ENCODE results near the gene MPEG1. TPM values are rescaled to one million over a fixed set of nuclear protein-coding genes. Genes with fewer than 3 reads are reported as not detected.

MPEG1 gene, protein sequence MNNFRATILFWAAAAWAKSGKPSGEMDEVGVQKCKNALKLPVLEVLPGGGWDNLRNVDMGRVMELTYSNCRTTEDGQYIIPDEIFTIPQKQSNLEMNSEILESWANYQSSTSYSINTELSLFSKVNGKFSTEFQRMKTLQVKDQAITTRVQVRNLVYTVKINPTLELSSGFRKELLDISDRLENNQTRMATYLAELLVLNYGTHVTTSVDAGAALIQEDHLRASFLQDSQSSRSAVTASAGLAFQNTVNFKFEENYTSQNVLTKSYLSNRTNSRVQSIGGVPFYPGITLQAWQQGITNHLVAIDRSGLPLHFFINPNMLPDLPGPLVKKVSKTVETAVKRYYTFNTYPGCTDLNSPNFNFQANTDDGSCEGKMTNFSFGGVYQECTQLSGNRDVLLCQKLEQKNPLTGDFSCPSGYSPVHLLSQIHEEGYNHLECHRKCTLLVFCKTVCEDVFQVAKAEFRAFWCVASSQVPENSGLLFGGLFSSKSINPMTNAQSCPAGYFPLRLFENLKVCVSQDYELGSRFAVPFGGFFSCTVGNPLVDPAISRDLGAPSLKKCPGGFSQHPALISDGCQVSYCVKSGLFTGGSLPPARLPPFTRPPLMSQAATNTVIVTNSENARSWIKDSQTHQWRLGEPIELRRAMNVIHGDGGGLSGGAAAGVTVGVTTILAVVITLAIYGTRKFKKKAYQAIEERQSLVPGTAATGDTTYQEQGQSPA
- not detected for total RNA-seq

DNA sequence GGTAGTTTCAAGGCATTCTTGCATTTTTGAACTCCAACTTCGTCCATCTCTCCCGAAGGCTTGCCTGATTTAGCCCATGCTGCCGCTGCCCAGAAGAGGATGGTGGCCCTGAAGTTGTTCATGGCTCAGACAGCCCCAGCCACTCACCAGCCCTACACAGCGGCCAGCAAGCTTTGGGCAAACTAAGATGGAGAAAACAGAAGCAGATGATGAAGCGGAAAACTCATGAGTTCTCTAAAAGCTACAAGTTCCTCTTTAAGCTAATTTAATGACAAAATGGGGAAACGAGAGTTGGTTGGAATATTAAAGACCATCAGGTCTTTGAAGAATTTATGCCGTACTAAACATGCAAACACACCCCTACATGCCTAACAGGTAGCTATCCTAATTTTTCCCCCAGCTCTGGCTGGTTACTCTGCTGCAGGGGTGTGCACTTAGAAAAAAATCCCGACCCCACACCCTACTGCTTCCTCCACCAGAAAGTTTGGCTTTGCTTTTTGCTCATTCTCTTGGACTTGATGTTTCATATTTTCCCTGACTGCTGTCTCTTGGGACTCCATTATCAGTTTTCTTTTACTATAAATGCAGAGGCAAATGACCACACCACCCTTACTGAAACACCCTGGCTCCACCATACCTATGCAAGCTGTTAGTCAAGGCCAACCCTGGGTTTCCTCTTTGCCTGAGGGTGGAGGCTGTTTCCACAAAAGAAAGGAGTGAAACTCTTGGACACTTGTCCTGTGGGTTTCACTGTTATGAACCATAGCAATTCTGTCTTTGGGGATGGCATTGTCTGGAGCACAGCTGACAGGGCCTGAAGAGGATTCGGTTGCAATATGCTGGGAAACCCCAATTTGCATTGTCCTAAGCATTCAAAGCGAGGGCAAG lies at the start of gene MPEG1:
Gene MPEG1, minus strand, starts transcription at position 184 of the 888 bp plus-strand sequence. Its CDS starts 62 bp downstream, at position 122.
- H3K36me3 Mint-ChIP-seq = no peaks in the 10 kb centered on the region
- H3K27ac Mint-ChIP-seq = no peak within 1 kb of the TSS
- no peak for ATAC-seq
- H3K9me3 Mint-ChIP-seq = no peaks in the 10 kb centered on the region
- DNase-seq (ENCODE audit: low spot score in 2 of 2) = no peak

DNA sequence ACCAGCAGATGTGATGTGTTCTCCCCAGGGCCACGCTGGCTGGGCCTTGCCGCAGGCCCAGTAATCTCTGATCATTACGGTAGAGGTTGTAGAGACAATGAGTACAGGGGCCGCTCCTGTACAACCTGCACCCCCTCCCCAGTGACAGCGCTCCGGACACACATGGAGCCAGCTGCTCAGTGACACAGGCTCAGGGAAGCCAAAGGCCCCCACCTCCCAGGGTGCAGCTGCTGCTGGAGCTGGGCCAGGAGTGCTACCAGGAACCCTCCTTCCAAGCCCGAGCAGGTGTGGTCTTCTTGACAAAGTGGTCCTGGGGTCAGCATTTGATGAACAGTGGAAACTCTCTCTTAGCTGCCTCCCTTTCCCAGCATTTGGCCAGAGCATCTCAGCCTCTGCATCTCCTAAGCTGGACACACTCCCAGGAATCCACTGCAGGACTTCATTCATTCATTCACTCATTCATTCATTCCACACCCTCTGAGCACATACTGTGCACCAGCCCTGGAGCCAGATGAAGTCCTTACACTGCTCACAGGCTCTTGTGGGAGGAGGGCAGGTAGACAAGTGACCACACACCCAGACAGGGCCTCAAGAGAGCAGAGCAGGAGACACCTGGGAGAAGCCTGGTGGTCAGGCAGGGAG lies 49.6 kb upstream of the MPEG1 start:
- no peaks in the 10 kb centered on the region for H3K36me3 Mint-ChIP-seq
- DNase-seq (ENCODE audit: low spot score in 2 of 2) (no peak), ATAC-seq (no peak)
- no peak overlapping the region for H3K27ac Mint-ChIP-seq
- no peaks in the 10 kb centered on the region for H3K9me3 Mint-ChIP-seq

DNA sequence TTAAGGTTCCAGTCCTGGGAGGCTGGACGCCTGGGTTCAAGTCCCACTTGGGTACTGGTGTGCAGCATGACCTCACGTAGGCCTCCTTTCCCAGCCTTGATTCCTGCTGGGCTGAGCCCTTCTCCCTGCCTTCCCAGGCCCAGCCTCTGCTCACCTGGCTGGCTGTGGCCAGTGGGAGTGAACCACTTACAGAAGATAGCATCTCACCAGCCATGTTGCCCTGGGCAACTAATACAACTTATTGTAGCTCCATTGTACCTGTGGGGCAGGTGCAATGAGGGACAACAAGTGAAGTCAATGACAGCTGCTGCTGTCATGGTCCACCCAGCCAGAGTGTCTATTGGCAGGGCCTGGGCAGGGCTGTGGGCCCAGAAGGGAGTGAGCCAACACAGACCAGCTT lies 48.4 kb upstream of the MPEG1 start:
- no peak overlapping the region for H3K27ac Mint-ChIP-seq
- ATAC-seq (no peak), DNase-seq (ENCODE audit: low spot score in 2 of 2) (no peak)
- no peaks in the 10 kb centered on the region for H3K36me3 Mint-ChIP-seq
- no peaks in the 10 kb centered on the region for H3K9me3 Mint-ChIP-seq

DNA sequence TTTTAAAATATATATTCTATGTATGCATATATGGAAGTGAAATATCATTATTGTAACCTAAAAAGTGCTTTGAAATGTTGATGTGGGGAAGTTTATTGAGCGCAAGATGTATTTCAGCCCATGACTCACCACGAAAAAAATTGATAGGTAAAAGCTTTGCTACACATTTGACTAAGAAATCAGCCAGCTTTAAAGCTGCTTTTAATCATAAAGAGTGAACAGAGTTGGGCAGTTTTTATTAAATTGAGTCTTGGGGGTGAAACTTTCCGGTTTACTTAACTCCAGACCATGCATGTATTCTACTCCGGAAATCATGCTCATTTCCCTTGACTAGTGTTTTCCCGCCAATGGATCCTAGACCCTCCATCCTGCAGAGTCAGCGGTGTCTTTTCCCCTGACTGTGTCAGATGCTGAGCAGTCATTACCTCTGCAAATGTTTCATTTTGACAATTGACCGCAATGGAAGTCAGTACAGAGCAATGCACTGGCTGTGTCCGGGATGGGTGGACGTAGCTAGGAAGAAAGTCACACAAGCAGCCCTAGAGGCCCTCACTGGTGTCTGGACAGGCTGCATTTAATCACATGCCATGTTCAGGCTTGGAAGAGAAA lies 47.2 kb upstream of the MPEG1 start:
- no peak for ATAC-seq
- no peaks in the 10 kb centered on the region for H3K36me3 Mint-ChIP-seq

DNA sequence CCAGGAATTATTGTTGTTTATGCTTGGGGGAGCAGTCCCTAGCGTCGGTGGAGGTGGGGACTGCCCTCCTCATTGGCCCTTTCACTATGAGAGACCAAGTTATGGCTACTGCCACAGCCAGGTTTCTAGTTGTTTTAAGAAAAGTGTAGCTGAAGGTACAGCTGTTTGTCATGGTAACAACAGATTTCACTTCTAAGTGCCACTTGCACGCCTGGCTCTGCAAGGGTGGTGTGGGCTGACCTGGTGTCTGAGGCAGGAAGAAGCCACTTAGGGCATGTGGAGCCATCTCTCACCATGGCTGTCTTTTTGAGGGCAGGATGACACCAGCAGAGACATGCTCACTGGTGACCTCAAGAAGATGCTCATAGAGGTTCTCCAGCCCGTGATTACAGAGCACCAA lies 46.3 kb upstream of the MPEG1 start:
- no peak for ATAC-seq
- no peaks in the 10 kb centered on the region for H3K9me3 Mint-ChIP-seq
- DNase-seq (ENCODE audit: low spot score in 2 of 2) = no peak
- no peak overlapping the region for H3K27ac Mint-ChIP-seq
- H3K36me3 Mint-ChIP-seq = no peaks in the 10 kb centered on the region

More for the DNA sequence above, 47.2 kb upstream of the MPEG1 start:
- Mint-ChIP-seq H3K27ac (no peak overlapping the region), H3K9me3 (no peaks in the 10 kb centered on the region)
- no peak for DNase-seq (ENCODE audit: low spot score in 2 of 2)

DNA sequence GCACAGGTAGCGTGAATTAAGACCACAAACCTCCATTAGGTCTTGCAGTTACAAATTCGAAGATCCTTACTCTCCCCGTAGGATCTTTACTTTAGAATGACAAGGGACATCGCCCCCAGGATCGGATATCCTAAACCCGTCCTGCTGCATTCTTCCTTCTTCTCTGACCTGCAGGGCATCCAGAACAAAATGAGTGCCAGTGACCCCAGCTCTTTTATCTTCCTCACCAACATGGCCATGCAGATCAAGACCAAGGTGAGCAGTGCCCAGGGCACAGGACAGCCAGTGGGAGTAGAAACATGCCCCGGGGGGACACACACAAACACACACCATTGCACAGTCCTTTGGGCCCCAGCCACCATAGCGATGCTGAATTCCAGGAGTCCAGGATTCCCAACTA lies 42.6 kb upstream of the MPEG1 start:
- Mint-ChIP-seq H3K9me3 (no peaks in the 10 kb centered on the region), H3K27ac (no peak overlapping the region), H3K36me3 (no peaks in the 10 kb centered on the region)
- DNase-seq (ENCODE audit: low spot score in 2 of 2) (no peak), ATAC-seq (no peak)

DNA sequence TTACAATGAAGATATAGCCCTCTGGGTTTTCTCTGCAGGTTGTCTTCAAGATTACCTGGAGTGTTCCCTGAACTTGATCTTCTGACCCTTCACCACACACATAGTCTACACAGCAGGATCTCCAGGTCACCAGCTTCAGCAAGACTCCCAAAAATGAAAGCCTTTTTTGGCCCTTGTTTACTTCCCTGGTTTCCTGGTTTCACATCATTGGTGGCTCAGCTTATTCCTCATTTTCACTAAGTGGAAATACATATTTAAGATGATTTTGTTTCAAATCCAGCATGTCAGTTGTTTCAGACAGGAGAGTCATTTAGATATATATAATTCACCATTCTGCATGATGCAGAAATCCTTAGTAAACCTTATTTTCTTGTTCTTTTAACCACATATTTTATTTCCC lies 41.6 kb upstream of the MPEG1 start:
- ATAC-seq = no peak
- Mint-ChIP-seq H3K9me3 (no peaks in the 10 kb centered on the region), H3K36me3 (no peaks in the 10 kb centered on the region), H3K27ac (no peak overlapping the region)
- no peak for DNase-seq (ENCODE audit: low spot score in 2 of 2)

DNA sequence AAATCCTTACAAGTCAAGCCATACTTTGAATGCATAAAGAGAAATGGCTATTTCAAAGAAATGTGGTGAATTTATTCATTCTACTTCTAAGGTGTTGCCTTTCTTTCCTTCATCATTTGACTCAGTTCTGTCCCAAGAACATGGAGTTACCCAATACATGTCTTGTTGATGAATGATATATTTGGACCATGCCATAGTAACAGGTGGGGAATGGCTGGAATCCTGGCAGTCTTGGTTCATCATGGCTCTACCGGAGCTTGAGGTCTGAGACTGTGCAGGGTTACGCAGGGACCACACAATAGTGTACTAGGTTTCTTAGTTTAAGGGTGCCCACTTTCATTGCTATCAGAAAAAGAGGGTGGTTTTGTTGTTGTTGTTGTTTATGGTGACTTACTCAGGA lies 40.3 kb upstream of the MPEG1 start:
- no peak for ATAC-seq
- peaks cover 0 to 6% of the 10 kb centered on the region in 2 donors for H3K9me3 Mint-ChIP-seq
- DNase-seq (ENCODE audit: low spot score in 2 of 2) = no peak
- no peaks in the 10 kb centered on the region for H3K36me3 Mint-ChIP-seq
- H3K27ac Mint-ChIP-seq = no peak overlapping the region

DNA sequence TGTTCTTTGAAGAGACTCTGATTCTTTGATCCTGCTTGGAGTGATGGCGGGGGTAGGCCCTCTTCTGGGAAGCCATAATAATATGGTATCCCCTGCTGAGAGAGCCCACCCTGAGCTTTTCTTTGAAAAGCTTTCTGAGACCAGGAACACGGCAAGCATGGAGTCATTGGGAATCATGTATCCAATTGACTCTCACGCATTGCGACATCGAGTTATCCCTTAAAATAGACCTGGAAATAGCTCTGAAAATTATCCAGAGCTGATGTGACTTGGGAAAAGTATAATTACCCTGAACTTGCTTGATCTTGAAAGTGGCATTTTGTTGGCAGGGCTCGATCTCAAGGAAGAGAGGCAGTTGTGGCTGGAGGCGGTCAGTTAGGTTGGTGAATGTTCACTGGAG lies 36.8 kb upstream of the MPEG1 start:
- ATAC-seq = no peak
- Mint-ChIP-seq H3K9me3 (peaks cover 0 to 6% of the 10 kb centered on the region in 2 donors), H3K27ac (no peak overlapping the region), H3K36me3 (no peaks in the 10 kb centered on the region)
- no peak for DNase-seq (ENCODE audit: low spot score in 2 of 2)

DNA sequence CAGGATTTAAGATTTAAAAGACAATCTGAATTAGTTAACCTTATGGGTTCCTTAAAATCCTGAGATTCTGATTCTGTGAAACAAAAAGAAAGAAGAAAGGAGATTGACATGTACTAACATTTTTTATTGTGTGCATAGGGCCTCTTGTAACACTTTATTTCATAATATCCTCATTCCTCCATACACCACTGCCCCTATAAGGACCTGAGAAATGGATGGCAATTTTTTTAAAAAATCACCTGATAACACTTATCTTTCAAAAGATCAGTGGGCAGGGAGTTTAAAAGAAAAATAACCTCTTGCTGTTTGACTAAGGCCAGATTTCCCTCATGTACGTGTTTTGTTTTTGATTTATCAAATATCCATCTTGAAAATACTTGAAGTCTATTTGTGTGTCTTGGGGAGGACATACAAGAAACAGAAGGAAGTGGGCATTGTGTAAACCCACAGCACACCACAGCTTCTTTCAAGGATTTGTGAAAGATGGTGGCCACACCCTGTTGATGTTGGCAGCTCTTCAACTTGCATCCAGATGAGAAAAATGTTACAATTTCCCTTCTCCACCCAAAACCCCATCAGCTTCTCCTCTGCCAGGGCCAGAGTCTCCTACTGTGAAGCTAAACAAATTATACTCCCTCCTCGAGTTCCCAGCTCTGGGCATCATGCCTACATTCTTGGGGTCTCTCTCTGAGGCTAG lies 35.0 kb upstream of the MPEG1 start:
- DNase-seq (ENCODE audit: low spot score in 2 of 2) (no peak), ATAC-seq (no peak)
- Mint-ChIP-seq H3K9me3 (peaks cover 0 to 6% of the 10 kb centered on the region in 2 donors), H3K36me3 (no peaks in the 10 kb centered on the region), H3K27ac (no peak overlapping the region)

DNA sequence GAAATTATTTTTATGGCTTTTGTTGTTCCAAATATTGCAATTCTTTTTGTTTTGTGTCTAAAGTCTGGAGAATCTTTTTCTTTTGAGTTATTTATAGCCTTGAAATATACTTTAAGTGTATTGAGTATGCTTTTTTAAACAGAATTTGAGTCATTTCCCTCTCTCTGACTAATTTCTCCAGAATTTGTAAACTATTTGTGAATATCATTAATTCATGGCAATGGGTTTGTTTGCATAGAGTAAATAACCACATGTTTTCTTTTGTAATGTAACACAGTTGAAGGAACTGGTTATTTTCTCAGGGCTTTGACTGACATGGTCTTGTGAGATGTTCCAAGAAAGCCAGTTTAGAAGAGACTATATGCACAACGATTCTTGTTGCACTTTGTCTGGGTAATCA lies 30.9 kb upstream of the MPEG1 start:
- DNase-seq (ENCODE audit: low spot score in 2 of 2) = no peak
- Mint-ChIP-seq H3K36me3 (peaks cover 0 to 13% of the 10 kb centered on the region in 2 donors), H3K9me3 (peaks cover 1 to 10% of the 10 kb centered on the region in 2 donors), H3K27ac (no peak overlapping the region)
- ATAC-seq = no peak

DNA sequence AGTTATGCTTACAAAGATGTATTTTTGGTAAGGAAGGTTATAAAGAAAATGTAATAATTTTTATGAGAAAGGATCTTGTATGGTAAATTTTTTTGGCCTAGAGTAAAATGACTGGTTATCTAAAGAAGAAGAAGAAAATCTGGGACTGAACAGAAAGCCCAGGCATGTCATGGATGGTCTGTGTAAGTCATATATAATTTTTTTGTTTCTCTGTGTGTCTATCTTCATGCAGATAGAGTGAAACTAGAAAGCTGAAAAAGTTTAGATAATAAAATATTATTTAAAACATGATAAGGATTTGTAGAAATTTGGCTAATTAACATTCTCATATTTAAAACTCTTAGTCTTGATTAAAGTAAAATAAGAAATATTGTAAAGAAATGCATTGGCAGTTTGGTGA lies 27.6 kb upstream of the MPEG1 start:
- H3K36me3 Mint-ChIP-seq = peaks cover 11 to 19% of the 10 kb centered on the region in 2 donors
- ATAC-seq = no peak
- H3K27ac Mint-ChIP-seq = no peak overlapping the region
- DNase-seq (ENCODE audit: low spot score in 2 of 2) = no peak
- peaks cover 8 to 24% of the 10 kb centered on the region in 2 donors for H3K9me3 Mint-ChIP-seq

DNA sequence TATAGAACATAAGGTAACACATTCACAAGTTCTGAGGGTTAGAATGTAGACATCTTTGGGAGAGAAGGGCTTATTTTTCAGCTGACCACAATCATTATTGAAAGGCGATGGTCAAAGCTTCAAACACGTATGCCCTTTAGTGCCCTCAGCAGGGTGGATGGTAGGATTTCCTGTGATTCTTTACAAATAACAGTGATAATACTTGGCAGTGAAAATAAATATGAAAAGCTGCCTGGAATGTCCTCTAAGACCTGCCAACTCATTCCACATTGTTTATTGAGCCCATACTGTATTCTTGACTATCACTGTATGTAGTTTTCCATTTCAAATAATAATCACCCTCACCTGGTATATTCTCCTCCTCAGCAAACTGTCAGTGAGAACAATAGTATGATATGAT lies 13.7 kb upstream of the MPEG1 start:
- H3K9me3 Mint-ChIP-seq = no peaks in the 10 kb centered on the region
- no peak overlapping the region for H3K27ac Mint-ChIP-seq
- peaks cover 0 to 5% of the 10 kb centered on the region in 2 donors for H3K36me3 Mint-ChIP-seq
- ATAC-seq = no peak
- no peak for DNase-seq (ENCODE audit: low spot score in 2 of 2)

DNA sequence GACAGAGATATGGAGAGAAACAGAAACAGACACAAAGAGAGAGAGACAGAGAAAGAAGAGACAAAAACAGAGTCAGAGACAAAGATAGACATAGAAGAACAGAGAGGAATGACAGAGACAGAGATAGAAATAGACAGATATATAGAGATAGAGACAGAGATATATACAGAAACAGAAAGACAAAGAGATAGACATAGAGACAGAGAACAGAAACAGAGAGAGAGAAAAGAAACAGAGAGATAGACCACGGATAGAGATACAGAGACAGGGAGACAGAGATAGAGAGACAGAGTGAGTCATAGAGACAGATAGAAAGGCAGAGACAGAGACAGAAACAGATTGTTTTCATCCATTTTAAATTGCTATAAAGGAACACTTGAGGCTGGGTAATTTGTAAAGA lies 12.3 kb upstream of the MPEG1 start:
- no peaks in the 10 kb centered on the region for H3K9me3 Mint-ChIP-seq
- H3K36me3 Mint-ChIP-seq = no peaks in the 10 kb centered on the region
- DNase-seq (ENCODE audit: low spot score in 2 of 2) (no peak), ATAC-seq (peak in 1 of 2 donors; percentile 44)
- peak overlapping the region; percentile 12 to 46 for H3K27ac Mint-ChIP-seq

DNA sequence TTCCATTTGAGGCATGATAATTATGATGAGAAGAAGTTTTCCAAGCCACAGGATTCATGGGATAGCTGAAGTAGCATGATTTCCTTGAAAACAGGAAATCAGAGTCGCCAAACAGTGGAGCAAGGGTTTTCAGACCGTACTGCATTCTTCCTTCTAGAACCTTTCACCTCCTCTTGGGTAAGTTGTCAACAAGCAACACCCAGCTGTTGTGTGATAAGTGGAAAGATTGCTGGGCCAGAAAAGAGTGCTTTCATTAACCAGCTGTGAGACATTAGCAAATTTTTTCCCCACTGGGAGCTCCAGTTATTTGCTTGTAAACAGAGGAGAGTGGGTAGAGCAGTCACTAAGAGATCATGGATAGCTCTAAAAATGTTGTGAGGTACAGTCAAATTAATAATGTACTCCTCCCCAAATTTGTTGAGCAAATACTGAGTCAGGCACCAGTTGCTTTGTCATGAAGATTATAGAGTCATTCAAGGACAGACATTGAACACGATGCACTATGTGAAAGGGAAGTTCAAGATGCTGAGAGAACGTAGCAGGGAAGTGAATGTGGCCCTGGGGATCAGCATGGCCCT lies 11.7 kb upstream of the MPEG1 start:
- no peaks in the 10 kb centered on the region for H3K36me3 Mint-ChIP-seq
- H3K9me3 Mint-ChIP-seq = no peaks in the 10 kb centered on the region
- DNase-seq (ENCODE audit: low spot score in 2 of 2) (no peak), ATAC-seq (peak in 1 of 2 donors; percentile 43)
- H3K27ac Mint-ChIP-seq = peak overlapping the region; percentile 12 to 46
